Loucy (cell line): Measurements from ENCODE around the gene PROM2.

Source experiments
- EZH2phosphoT487 ChIP-seq: fragments of 200-600 bp; IDR thresholded peaks from 2 replicates; pipeline ENCODE4 v1.6.1; 2018; ENCODE audit warnings: antibody characterized with exemption, mild to moderate bottlenecking, moderate library complexity, borderline replicate concordance
- TF ChIP-seq, protein P1 (sequence below): fragments of 200-600 bp; sonication (generic); conservative IDR thresholded peaks from 2 replicates; pipeline ENCODE4 v1.5.1; 2014; ENCODE audit warnings: mild to moderate bottlenecking, antibody characterized with exemption, low read length

DNA sequence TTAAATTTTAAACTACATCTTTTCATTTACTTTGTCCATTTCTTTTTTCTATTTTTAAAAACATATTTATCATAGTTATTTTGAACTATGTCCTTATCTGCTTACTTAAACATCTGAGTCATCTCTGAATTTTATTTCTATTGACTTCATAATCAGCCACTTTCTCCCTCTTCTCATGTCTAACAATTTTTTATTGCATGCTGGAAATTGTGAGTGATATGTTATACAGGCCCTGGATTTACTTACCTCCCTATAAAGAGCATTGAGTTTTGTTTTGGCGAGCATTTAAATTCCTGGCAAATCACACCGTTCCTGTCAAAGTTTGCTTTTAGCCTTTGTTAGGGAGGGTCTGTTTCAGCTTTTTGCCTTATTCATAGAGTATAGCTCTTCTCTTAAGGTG lies 62.2 kb downstream of the PROM2 start:
- TF ChIP-seq, protein P1, sequence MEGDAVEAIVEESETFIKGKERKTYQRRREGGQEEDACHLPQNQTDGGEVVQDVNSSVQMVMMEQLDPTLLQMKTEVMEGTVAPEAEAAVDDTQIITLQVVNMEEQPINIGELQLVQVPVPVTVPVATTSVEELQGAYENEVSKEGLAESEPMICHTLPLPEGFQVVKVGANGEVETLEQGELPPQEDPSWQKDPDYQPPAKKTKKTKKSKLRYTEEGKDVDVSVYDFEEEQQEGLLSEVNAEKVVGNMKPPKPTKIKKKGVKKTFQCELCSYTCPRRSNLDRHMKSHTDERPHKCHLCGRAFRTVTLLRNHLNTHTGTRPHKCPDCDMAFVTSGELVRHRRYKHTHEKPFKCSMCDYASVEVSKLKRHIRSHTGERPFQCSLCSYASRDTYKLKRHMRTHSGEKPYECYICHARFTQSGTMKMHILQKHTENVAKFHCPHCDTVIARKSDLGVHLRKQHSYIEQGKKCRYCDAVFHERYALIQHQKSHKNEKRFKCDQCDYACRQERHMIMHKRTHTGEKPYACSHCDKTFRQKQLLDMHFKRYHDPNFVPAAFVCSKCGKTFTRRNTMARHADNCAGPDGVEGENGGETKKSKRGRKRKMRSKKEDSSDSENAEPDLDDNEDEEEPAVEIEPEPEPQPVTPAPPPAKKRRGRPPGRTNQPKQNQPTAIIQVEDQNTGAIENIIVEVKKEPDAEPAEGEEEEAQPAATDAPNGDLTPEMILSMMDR, result no peak
- TF ChIP-seq EZH2phosphoT487, result no peak
